Common myeloid progenitor, CD34-positive (primary cell): ENCODE measurements around the gene KIT.

ENCODE experiments used
- CTCF ChIA-PET: fragments of 350-600 bp; sonication (Branson Sonifier 250); formaldehyde crosslinking; loops from one replicate; lab custom pipeline; 2021; ENCODE audit warnings: antibody characterized with exemption; lab: Charles Lee
- POLR2A ChIA-PET: fragments of 350-600 bp; sonication (Branson Sonifier 250); formaldehyde crosslinking; loops from one replicate; lab custom pipeline; 2021; ENCODE audit warnings: antibody characterized with exemption; lab: Charles Lee
- DNase-seq, 3 donors: peaks; one replicate each; pipeline versions ENCODE4 v3.0.0 to v3.0.0-alpha.2; 2013
- H3K27ac ChIP-seq, 2 experiments: 1 replicate in 1 of 2; 2 replicates in 1 of 2; pipeline ENCODE4 v1.7.0; 2013; ENCODE audit warnings: inconsistent platforms in 2 of 2, low read length in 2 of 2, mild to moderate bottlenecking in 2 of 2, low read depth in 1 of 2, moderate library complexity in 1 of 2; ENCODE audit not compliant: severe bottlenecking in 2 of 2, insufficient read depth in 1 of 2, poor library complexity in 1 of 2
- H3K27me3 ChIP-seq, 5 experiments: replicated peaks in 2 of 5; 1 replicate in 3 of 5; 2 replicates in 2 of 5; pipeline versions ENCODE4 v1.6.1 to v1.7.0; 2013; ENCODE audit warnings: low read length in 4 of 5, mild to moderate bottlenecking in 2 of 5, moderate library complexity in 2 of 5, inconsistent platforms in 1 of 5; ENCODE audit not compliant: insufficient read depth in 5 of 5, control insufficient read depth in 4 of 5
- H3K36me3 ChIP-seq, 4 experiments: 1 replicate in 2 of 4; 2 replicates in 2 of 4; pipeline versions ENCODE4 v1.6.1 to v1.7.0; 2013; ENCODE audit warnings: low read length in 3 of 4, control low read depth in 1 of 4, mild to moderate bottlenecking in 1 of 4; ENCODE audit not compliant: control insufficient read depth in 4 of 4, insufficient read depth in 4 of 4
- H3K4me1 ChIP-seq, 4 experiments: 1 replicate in 3 of 4; 2 replicates in 1 of 4; pipeline versions ENCODE4 v1.6.1 to v1.7.1; 2013; ENCODE audit warnings: low read length in 3 of 4, mild to moderate bottlenecking in 3 of 4, control low read depth in 1 of 4, inconsistent platforms in 1 of 4, moderate library complexity in 1 of 4; ENCODE audit not compliant: control insufficient read depth in 4 of 4, insufficient read depth in 4 of 4; ENCODE audit errors: control extremely low read depth in 1 of 4
- H3K4me3 ChIP-seq, 7 experiments: 1 replicate in 4 of 7; 2 replicates in 3 of 7; pipeline versions ENCODE4 v1.5.1 to v1.7.0; 2013; ENCODE audit warnings: mild to moderate bottlenecking in 7 of 7, low read length in 6 of 7, moderate library complexity in 6 of 7, inconsistent platforms in 2 of 7, low read depth in 2 of 7, control low read depth in 1 of 7; ENCODE audit not compliant: insufficient read depth in 4 of 7, control insufficient read depth in 1 of 7; ENCODE audit errors: extremely low read depth in 1 of 7
- H3K9me3 ChIP-seq, 5 experiments: 1 replicate in 4 of 5; 2 replicates in 1 of 5; pipeline versions ENCODE4 v1.6.1 to v1.7.1; 2013; ENCODE audit warnings: low read length in 4 of 5, mild to moderate bottlenecking in 2 of 5, inconsistent platforms in 1 of 5, low read depth in 1 of 5, moderate library complexity in 1 of 5; ENCODE audit not compliant: control insufficient read depth in 4 of 5, insufficient read depth in 2 of 5; ENCODE audit errors: control extremely low read depth in 1 of 5
- WGBS: methylation state at CpG from one replicate; pipeline ENCODE4 v1.1.5; 2013; ENCODE audit not compliant: insufficient coverage; 5-methylcytosine and 5-hydroxymethylcytosine counted together

The KIT gene

GRCh38 chr4:54647070-54647469 lies 10.7 kb upstream of the KIT start:
- Histone ChIP-seq H3K9me3 (no peaks in the 10 kb centered on the region), H3K36me3 (no peaks in the 10 kb centered on the region), H3K27ac (no peak overlapping the region), H3K27me3 (no peaks in the 10 kb centered on the region), H3K4me3 (no peak overlapping the region), H3K4me1 (no peaks in the 10 kb centered on the region)
- POLR2A ChIA-PET: no interaction called here
- CTCF ChIA-PET: interaction anchor here (1.3 kb wide), 1 partner anchor 35 kb away, joined by 3 read pairs; no protein-coding TSS in a partner anchor
- no CpG with 5 or more reads among the region's 4 CpGs for WGBS
- no peak for DNase-seq

- Histone ChIP-seq H3K4me3 (no peak overlapping the region), H3K27me3 (no peaks in the 10 kb centered on the region), H3K27ac (no peak overlapping the region), H3K36me3 (no peaks in the 10 kb centered on the region), H3K9me3 (no peaks in the 10 kb centered on the region), H3K4me1 (no peaks in the 10 kb centered on the region)
- no peak for DNase-seq
- ChIA-PET CTCF (interaction anchor here (1.3 kb wide), 1 partner anchor 9 kb away, joined by 3 read pairs; no protein-coding TSS in a partner anchor), POLR2A (no interaction called here)
- WGBS: no CpG with 5 or more reads among the region's 3 CpGs
Measured at GRCh38 chr4:54651050-54651449, 6.7 kb upstream of the KIT start.

- WGBS: 100% methylated on average over 1 of the region's 4 CpGs
- no peak overlapping the region for H3K4me3 ChIP-seq
- CTCF ChIA-PET: interaction anchor here (1.4 kb wide), 1 partner anchor 29 kb away, joined by 3 read pairs; no protein-coding TSS in a partner anchor
- peaks cover 2 to 21% (median 14%) of the 10 kb centered on the region in 4 experiments for H3K4me1 ChIP-seq
- H3K27ac ChIP-seq: no peak overlapping the region
- H3K36me3 ChIP-seq: no peaks in the 10 kb centered on the region
- POLR2A ChIA-PET: no interaction called here
- peaks cover 0 to 4% (median 0%) of the 10 kb centered on the region in 5 experiments for H3K27me3 ChIP-seq
- H3K9me3 ChIP-seq: no peaks in the 10 kb centered on the region
- DNase-seq: no peak
Measured at GRCh38 chr4:54654753-54655152, 3.0 kb upstream of the KIT start.

- Histone ChIP-seq H3K4me1 (peaks cover 6 to 45% (median 38%) of the 10 kb centered on the region in 4 experiments), H3K27me3 (peaks cover 0 to 4% (median 0%) of the 10 kb centered on the region in 5 experiments), H3K4me3 (peak overlapping the region; percentile 77 to 99 (median 90)), H3K36me3 (no peaks in the 10 kb centered on the region), H3K27ac (no peak overlapping the region), H3K9me3 (no peaks in the 10 kb centered on the region)
- CTCF ChIA-PET: interaction anchor here (0.8 to 1.7 kb wide), 7 partner anchors 8 to 304 kb away, joined by 3 to 5 read pairs (median 4); no protein-coding TSS in a partner anchor
- peak in 2 of 3 donors; percentile 52 to 64 for DNase-seq
- POLR2A ChIA-PET: interaction anchor here (1.2 to 1.3 kb wide), 2 partner anchors 114 to 272 kb away, joined by 3 to 6 read pairs; no protein-coding TSS in a partner anchor
- 2% methylated on average over 13 of the region's 26 CpGs for WGBS
Measured at GRCh38 chr4:54657185-54657550, 589 bp upstream of the KIT start.

- peaks cover 9 to 57% (median 46%) of the 10 kb centered on the region in 4 experiments for H3K4me1 ChIP-seq
- CTCF ChIA-PET: interaction anchor here (0.7 to 8.6 kb wide), 11 partner anchors 9 to 303 kb away, joined by 3 to 71 read pairs (median 4); no protein-coding TSS in a partner anchor
- peak overlapping the region; percentile 77 to 99 (median 90) for H3K4me3 ChIP-seq
- peaks cover 0 to 4% (median 0%) of the 10 kb centered on the region in 5 experiments for H3K27me3 ChIP-seq
- peak overlapping the region; percentile 78 to 87 for H3K27ac ChIP-seq
- peak; percentile 79 to 93 (median 91) for DNase-seq
- H3K36me3 ChIP-seq: no peaks in the 10 kb centered on the region
- POLR2A ChIA-PET: interaction anchor here (0.9 to 2.3 kb wide), 4 partner anchors 17 to 274 kb away, joined by 3 to 7 read pairs (median 4); no protein-coding TSS in a partner anchor
- WGBS: under 1% methylated on average over 64 of the region's 81 CpGs
- H3K9me3 ChIP-seq: no peaks in the 10 kb centered on the region
Measured at GRCh38 chr4:54658252-54659093, 716 bp downstream of the KIT start.

GRCh38 chr4:54659313-54659712 lies 1.6 kb downstream of the KIT start:
- ChIA-PET CTCF (interaction anchor here (0.9 to 8.6 kb wide), 9 partner anchors 10 to 294 kb away, joined by 3 to 71 read pairs (median 6); no protein-coding TSS in a partner anchor), POLR2A (interaction anchor here (0.6 to 2.3 kb wide), 2 partner anchors 29 to 68 kb away, joined by 3 to 7 read pairs; no protein-coding TSS in a partner anchor)
- H3K4me3 ChIP-seq: peak overlapping the region; percentile 77 to 99 (median 90)
- peak overlapping the region; percentile 78 to 87 for H3K27ac ChIP-seq
- peaks cover 0 to 4% (median 0%) of the 10 kb centered on the region in 5 experiments for H3K27me3 ChIP-seq
- DNase-seq: no peak
- WGBS: 0% methylated on average over 9 of the region's 14 CpGs
- H3K4me1 ChIP-seq: peaks cover 16 to 65% (median 55%) of the 10 kb centered on the region in 4 experiments
- H3K9me3 ChIP-seq: no peaks in the 10 kb centered on the region
- H3K36me3 ChIP-seq: no peaks in the 10 kb centered on the region
